HS-5 (cell line): ENCODE results near the gene SLC6A3.
"Not testable (repeated sequence)": the region's sequence is repeated elsewhere in the genome, so short reads cannot be mapped to it uniquely, and the experiment has no call there.

ENCODE experiments used
- DNase-seq: peaks from one replicate; pipeline ENCODE4 v3.0.0-alpha.2; 2012; ENCODE audit warnings: low read depth

Gene SLC6A3

GRCh38 chr5:1385395-1386273 lies 59.6 kb downstream of the SLC6A3 start:
- DNase-seq, result no peak

GRCh38 chr5:1384521-1384920 lies 60.7 kb downstream of the SLC6A3 start:
- no peak for DNase-seq

- no peak for DNase-seq
Observed at GRCh38 chr5:1383886-1384401, 61.3 kb downstream of the SLC6A3 start.

- no peak for DNase-seq
Observed at GRCh38 chr5:1383344-1383743, 61.9 kb downstream of the SLC6A3 start.

- DNase-seq, result no peak
Observed at GRCh38 chr5:1382248-1382700, 63.0 kb downstream of the SLC6A3 start.

GRCh38 chr5:1381370-1382247 lies 63.6 kb downstream of the SLC6A3 start:
- DNase-seq, result no peak

- DNase-seq, result no peak
Observed at GRCh38 chr5:1380910-1381309, 64.3 kb downstream of the SLC6A3 start.

GRCh38 chr5:1380011-1380817 lies 65.0 kb downstream of the SLC6A3 start:
- no peak for DNase-seq

- no peak for DNase-seq
Observed at GRCh38 chr5:1378866-1379659, 66.2 kb downstream of the SLC6A3 start.

- no peak for DNase-seq
Observed at GRCh38 chr5:1378096-1378495, 67.1 kb downstream of the SLC6A3 start.

- DNase-seq, result no peak
Observed at GRCh38 chr5:1376981-1377380, 68.3 kb downstream of the SLC6A3 start.

- no peak for DNase-seq
Observed at GRCh38 chr5:1375871-1376810, 69.1 kb downstream of the SLC6A3 start.

GRCh38 chr5:1374679-1375055 lies 70.6 kb downstream of the SLC6A3 start:
- DNase-seq, result no peak

- DNase-seq, result no peak
Observed at GRCh38 chr5:1374030-1374678, 71.1 kb downstream of the SLC6A3 start.

- DNase-seq, result not testable (repeated sequence)
Observed at GRCh38 chr5:1371972-1372342, 73.3 kb downstream of the SLC6A3 start.

GRCh38 chr5:1371218-1371971 lies 73.8 kb downstream of the SLC6A3 start:
- no peak for DNase-seq

- DNase-seq, result no peak
Observed at GRCh38 chr5:1370006-1370405, 75.2 kb downstream of the SLC6A3 start.

- DNase-seq, result no peak
Observed at GRCh38 chr5:1368756-1369155, 76.5 kb downstream of the SLC6A3 start.

- no peak for DNase-seq
Observed at GRCh38 chr5:1368236-1368635, 77.0 kb downstream of the SLC6A3 start.
